H54 (cell line): Measurements from ENCODE around the gene C19orf53.

Experiments
- DNase-seq: peaks from one replicate; pipeline ENCODE4 v3.0.0; 2011; ENCODE audit warnings: low spot score, mixed read lengths; ENCODE audit not compliant: insufficient read length
- FAIRE-seq: peaks from 3 replicates; lab custom pipeline; 2011; peaks lifted over from hg19 to GRCh38; lab: Jason Lieb, UNC
- POLR2A ChIP-seq: IDR thresholded peaks from 2 replicates; pipeline ENCODE4 v1.6.1; 2011; ENCODE audit warnings: low read depth, mild to moderate bottlenecking, low read length

The C19orf53 gene

GRCh38 chr19:13774217-13775191 is at the start of gene C19orf53:
TSS of gene C19orf53 (plus strand) at chr19:13774456. CDS start at chr19:13774478, 22 bp downstream.
- DNase-seq (peak; percentile 85), FAIRE-seq (peak; percentile 62)
- TF ChIP-seq POLR2A = peak; percentile 85

GRCh38 chr19:13726323-13726722 is 47.9 kb upstream of the C19orf53 start:
- DNase-seq (no peak), FAIRE-seq (no peak)
- no peak for TF ChIP-seq POLR2A

- no peak for TF ChIP-seq POLR2A
- FAIRE-seq = no peak
- no peak for DNase-seq
Observed at GRCh38 chr19:13727798-13728197, 46.5 kb upstream of the C19orf53 start.

- FAIRE-seq = no peak
- TF ChIP-seq POLR2A = no peak
- no peak for DNase-seq
Observed at GRCh38 chr19:13729859-13730258, 44.4 kb upstream of the C19orf53 start.

- TF ChIP-seq POLR2A = peak; percentile 72
- DNase-seq (peak; percentile 90), FAIRE-seq (peak; percentile 57)
Observed at GRCh38 chr19:13731147-13731964, 42.9 kb upstream of the C19orf53 start.

GRCh38 chr19:13732337-13732736 is 41.9 kb upstream of the C19orf53 start:
- FAIRE-seq (no peak), DNase-seq (no peak)
- TF ChIP-seq POLR2A = no peak

- FAIRE-seq = no peak
- TF ChIP-seq POLR2A = no peak
- DNase-seq = no peak
Observed at GRCh38 chr19:13734751-13735150, 39.5 kb upstream of the C19orf53 start.

- no peak for FAIRE-seq
Observed at GRCh38 chr19:13738073-13738472, 36.2 kb upstream of the C19orf53 start.

GRCh38 chr19:13741893-13742292 is 32.4 kb upstream of the C19orf53 start:
- FAIRE-seq = no peak
- no peak for DNase-seq

More at GRCh38 chr19:13738073-13738472, 36.2 kb upstream of the C19orf53 start:
- no peak for DNase-seq
- no peak for TF ChIP-seq POLR2A

GRCh38 chr19:13742756-13743155 is 31.5 kb upstream of the C19orf53 start:
- FAIRE-seq = peak; percentile 86
- DNase-seq = no peak
- no peak for TF ChIP-seq POLR2A

More at GRCh38 chr19:13741893-13742292, 32.4 kb upstream of the C19orf53 start:
- TF ChIP-seq POLR2A = no peak

GRCh38 chr19:13744174-13744573 is 30.1 kb upstream of the C19orf53 start:
- no peak for TF ChIP-seq POLR2A
- DNase-seq = no peak
- FAIRE-seq = no peak

- FAIRE-seq (no peak), DNase-seq (no peak)
- TF ChIP-seq POLR2A = no peak
Observed at GRCh38 chr19:13747098-13747453, 27.2 kb upstream of the C19orf53 start.

- FAIRE-seq (no peak), DNase-seq (no peak)
- TF ChIP-seq POLR2A = no peak
Observed at GRCh38 chr19:13748169-13748828, 26.0 kb upstream of the C19orf53 start.
